GM12801 (cell line): ENCODE measurements around the gene APOBEC3B.

ENCODE experiments used
- TF ChIP-seq, protein P1 (sequence below): IDR thresholded peaks from one replicate; pipeline ENCODE4 v1.5.1; 2011; ENCODE audit warnings: control low read depth; ENCODE audit not compliant: insufficient read length; ENCODE audit errors: extremely low read depth

Gene APOBEC3B

DNA sequence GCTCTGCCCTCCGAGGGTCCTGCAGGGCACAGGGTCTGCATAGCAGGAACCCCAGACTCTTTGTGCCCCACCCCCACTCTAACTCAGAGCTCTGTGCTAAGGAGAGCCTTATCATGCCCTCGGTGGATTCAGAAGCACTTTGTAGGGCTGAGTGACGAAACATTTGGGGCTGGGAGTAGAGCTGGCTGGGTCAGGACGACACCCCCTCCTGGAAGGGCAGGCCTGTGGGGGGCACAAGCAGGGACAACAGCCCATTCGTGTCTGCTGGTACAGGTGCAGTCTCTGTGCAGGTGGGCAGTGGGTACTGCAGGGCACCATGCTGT is 15.8 kb upstream of the APOBEC3B start:
- TF ChIP-seq, protein P1, sequence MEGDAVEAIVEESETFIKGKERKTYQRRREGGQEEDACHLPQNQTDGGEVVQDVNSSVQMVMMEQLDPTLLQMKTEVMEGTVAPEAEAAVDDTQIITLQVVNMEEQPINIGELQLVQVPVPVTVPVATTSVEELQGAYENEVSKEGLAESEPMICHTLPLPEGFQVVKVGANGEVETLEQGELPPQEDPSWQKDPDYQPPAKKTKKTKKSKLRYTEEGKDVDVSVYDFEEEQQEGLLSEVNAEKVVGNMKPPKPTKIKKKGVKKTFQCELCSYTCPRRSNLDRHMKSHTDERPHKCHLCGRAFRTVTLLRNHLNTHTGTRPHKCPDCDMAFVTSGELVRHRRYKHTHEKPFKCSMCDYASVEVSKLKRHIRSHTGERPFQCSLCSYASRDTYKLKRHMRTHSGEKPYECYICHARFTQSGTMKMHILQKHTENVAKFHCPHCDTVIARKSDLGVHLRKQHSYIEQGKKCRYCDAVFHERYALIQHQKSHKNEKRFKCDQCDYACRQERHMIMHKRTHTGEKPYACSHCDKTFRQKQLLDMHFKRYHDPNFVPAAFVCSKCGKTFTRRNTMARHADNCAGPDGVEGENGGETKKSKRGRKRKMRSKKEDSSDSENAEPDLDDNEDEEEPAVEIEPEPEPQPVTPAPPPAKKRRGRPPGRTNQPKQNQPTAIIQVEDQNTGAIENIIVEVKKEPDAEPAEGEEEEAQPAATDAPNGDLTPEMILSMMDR = no peak

DNA sequence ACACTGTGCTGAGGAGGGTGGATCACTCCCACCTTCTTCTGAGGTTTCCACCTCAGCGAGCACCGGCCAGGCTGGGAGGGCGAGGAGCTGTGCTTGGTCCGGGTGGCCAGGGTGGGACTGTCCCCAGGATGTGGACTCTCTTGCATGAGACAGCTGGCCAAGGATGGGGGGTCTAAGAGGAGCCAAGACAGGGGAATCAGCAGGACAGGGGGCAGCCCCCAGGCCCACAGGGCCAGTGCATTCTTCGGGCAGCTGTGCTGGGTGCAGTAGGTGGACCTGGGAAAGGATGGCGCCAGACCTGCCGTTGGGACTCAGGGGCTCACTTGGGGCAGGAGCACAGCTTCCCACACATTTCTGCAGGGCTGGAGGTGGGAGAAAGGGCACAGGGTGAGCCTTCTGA is 15.2 kb upstream of the APOBEC3B start:
- TF ChIP-seq, protein P1 = no peak

DNA sequence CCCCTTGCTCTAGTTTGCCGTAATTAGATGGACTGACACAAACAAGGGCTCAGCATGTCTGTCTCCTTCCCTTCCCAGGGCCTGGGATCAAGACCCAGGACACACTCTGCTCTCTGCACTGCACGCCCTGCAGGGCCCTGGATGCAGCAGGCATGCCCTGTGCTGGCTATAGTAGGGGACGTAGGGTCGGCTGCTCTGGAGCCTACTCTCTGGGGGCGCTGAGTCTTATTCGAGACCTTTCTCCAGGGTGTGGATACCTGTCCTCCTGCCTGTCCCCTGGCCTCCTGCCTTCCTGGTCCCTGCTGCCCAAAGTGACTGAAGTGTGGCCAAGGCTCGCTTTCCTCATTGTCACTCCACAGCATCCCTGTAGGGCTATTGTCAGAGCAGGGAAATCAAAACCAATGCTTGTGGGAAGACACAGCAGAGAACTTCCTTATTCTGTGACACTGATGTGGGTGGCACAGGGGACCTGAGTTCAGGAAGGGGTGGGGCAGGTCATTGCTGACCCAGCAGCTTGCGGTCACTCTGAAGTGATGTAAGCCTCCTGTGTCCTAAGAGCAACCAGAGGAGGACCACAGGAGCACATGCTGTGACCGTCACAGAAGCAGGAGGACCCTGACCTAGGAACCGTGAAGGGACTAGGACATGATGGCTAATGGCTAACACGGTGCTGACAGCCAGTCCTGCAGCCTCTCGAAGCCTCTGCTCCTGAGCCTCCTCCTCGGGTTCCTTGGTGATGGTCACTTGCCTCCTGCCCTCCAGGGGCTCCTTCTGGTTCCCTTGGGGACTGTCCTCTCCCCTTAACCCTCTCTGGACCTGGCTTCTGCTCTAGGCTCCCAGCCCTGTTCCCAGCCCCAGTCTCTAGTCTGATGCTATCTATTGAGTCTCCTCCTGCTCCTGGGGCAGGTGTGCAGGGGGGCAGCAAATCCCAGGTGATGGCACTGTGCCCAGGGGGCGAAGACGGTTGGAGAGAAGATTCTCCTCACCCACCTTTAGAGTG is 14.4 kb upstream of the APOBEC3B start:
- TF ChIP-seq, protein P1 = no peak

DNA sequence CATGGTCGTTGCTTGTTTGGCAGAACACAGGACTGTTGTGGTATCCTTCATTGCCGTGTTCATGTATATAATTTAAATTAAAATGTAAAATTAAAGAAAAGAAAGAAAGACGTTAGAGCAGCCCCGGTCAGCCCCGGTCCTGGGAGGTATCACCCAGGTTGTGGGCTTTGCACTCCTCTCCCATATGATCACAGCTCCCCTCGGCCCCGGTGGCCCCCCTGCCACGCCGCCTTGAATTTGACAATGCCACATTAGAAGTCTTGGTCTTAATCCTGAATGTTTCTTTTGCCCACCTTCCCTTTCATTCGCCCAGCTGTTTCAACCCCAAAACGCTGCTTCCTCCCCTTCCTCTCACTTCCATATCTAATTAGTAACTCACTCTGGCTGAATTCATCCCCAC is 13.3 kb upstream of the APOBEC3B start:
- TF ChIP-seq, protein P1 = no peak

DNA sequence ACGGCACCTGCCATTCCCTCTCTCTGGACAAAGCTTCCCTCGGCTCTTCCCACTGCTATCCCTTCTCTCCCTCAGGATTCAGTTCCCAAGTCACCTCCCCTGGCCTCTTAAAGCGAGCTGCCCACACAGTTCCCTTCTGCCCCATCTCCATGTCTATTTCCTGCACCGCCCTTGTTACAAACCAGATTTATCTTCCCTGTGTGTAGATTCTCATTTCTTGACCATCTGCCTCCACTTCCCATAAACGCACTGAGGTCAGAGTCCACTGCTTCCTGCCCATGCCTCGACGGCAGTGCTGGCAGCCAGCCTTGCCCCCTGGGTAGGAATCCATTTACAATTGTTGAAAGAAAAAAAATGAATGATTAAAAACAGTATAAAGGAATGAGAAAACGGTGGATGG is 11.6 kb upstream of the APOBEC3B start:
- TF ChIP-seq, protein P1 = no peak

DNA sequence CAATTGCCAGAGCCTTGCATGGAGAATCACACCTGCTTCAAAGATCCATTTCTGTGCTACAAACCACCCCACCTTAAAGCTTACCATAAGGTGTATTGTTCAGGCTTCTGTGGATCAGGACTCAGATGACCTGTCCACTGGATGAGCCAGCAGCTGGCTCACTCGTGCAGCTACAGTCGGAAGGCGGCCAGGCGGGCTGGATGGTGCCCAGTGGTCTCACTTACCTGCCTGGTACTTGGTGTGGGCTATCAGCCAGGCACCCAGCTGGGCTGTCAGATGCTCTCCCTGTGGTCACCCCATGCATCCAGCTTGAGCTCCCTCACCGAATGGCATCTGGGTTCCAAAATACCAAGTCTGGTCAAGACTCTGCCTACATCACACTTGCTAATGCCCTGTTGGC is 10.9 kb upstream of the APOBEC3B start:
- TF ChIP-seq, protein P1 = no peak

DNA sequence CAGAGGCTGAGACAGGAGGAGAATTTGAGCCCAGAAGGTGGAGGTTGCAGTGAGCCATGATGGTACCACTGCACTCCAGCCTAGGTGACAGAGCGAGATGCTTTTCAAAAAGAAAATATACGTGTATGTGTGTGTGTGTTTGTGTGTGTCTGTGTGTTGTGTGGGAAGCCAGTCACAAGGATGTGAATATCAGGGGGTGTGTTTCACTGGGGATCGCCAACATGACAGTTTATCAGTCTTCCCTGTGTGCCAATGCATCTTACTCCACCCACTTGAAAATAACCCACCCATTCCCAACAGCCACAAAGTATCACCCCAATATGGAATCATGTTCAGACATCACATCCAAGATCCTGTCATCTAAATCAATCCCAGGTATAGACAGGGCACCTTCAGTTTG is 10.4 kb upstream of the APOBEC3B start:
- TF ChIP-seq, protein P1 = no peak
